Measurements from ENCODE around the gene SRP54.
A peak's percentile ranks its signal among the peaks of the same experiment; 100 is the strongest.
"Not testable (repeated sequence)": the region's sequence is repeated elsewhere in the genome, so short reads cannot be mapped to it uniquely, and the experiment has no call there.

The SRP54 gene

GRCh38 chr14:35046751-35047536, 64.2 kb downstream of the SRP54 start:
- DNase-seq (ENCODE audit: low spot score), result peak; percentile 46

GRCh38 chr14:35047976-35048513, 65.3 kb downstream of the SRP54 start:
- no peak for DNase-seq (ENCODE audit: low spot score)

- DNase-seq (ENCODE audit: low spot score), result no peak
Measured at GRCh38 chr14:35050652-35051051, 67.9 kb downstream of the SRP54 start.

- no peak for DNase-seq (ENCODE audit: low spot score)
Measured at GRCh38 chr14:35051796-35052195, 69.0 kb downstream of the SRP54 start.

- no peak for DNase-seq (ENCODE audit: low spot score)
Measured at GRCh38 chr14:35052637-35053036, 69.8 kb downstream of the SRP54 start.

GRCh38 chr14:35061113-35061791, 78.5 kb downstream of the SRP54 start:
- DNase-seq (ENCODE audit: low spot score), result not testable (repeated sequence)

GRCh38 chr14:35065731-35066130, 82.9 kb downstream of the SRP54 start:
- DNase-seq (ENCODE audit: low spot score), result not testable (repeated sequence)

GRCh38 chr14:35068238-35069012, 85.6 kb downstream of the SRP54 start:
- no peak for DNase-seq (ENCODE audit: low spot score)

- DNase-seq (ENCODE audit: low spot score), result no peak
Measured at GRCh38 chr14:35072226-35072625, 89.4 kb downstream of the SRP54 start.

- DNase-seq (ENCODE audit: low spot score), result no peak
Measured at GRCh38 chr14:35073486-35073885, 90.7 kb downstream of the SRP54 start.

- no peak for DNase-seq (ENCODE audit: low spot score)
Measured at GRCh38 chr14:35078082-35078481, 95.3 kb downstream of the SRP54 start.

All from CD4-positive, alpha-beta T cell treated with Interleukin-15 for 4 hours (primary cell).